Osteoblast (primary cell): ENCODE data around the gene LCNL1. TPM values are rescaled to one million over a fixed set of nuclear protein-coding genes. Genes with fewer than 3 reads are reported as not detected.

Experiments used
- DNase-seq: peaks from one replicate; pipeline ENCODE4 v3.0.0; 2011; ENCODE audit warnings: low spot score, mixed read lengths; ENCODE audit not compliant: insufficient read length; ENCODE audit errors: missing footprints
- H2AFZ ChIP-seq: 2 replicates; pipeline ENCODE4 v1.6.0; 2011; ENCODE audit warnings: mild to moderate bottlenecking, low read length
- H3K27ac ChIP-seq: 2 replicates; pipeline ENCODE4 v1.5.1; 2011; ENCODE audit warnings: mild to moderate bottlenecking, low read depth, low read length, moderate library complexity
- H3K27me3 ChIP-seq: 2 replicates; pipeline ENCODE4 v1.6.0; 2012; ENCODE audit warnings: mild to moderate bottlenecking, control low read depth, inconsistent platforms, low read length, moderate library complexity; ENCODE audit not compliant: insufficient read depth
- H3K36me3 ChIP-seq: 2 replicates; pipeline ENCODE4 v1.5.1; 2011; ENCODE audit warnings: mild to moderate bottlenecking, low read length, control low read depth, moderate library complexity; ENCODE audit not compliant: insufficient read depth
- H3K4me1 ChIP-seq: 2 replicates; pipeline ENCODE4 v1.5.1; 2011; ENCODE audit warnings: mild to moderate bottlenecking, low read length, control low read depth, moderate library complexity; ENCODE audit not compliant: insufficient read depth
- H3K4me2 ChIP-seq: 2 replicates; pipeline ENCODE4 v1.6.0; 2011; ENCODE audit warnings: mild to moderate bottlenecking, low read length; ENCODE audit not compliant: insufficient read depth
- H3K4me3 ChIP-seq: fragments of 200-600 bp; sonication (generic); 3 replicates; pipeline ENCODE4 v1.5.1; 2012; ENCODE audit warnings: mild to moderate bottlenecking, low read length, inconsistent platforms; ENCODE audit not compliant: insufficient read depth
- H3K79me2 ChIP-seq: 2 replicates; pipeline ENCODE4 v1.6.0; 2012; ENCODE audit warnings: mild to moderate bottlenecking, low read length, control low read depth, inconsistent platforms; ENCODE audit not compliant: insufficient read depth
- H3K9me3 ChIP-seq: 2 replicates; pipeline ENCODE4 v1.5.1; 2011; ENCODE audit warnings: low read depth, low read length, control low read depth
- H4K20me1 ChIP-seq: 2 replicates; pipeline ENCODE4 v1.6.0; 2012; ENCODE audit warnings: mild to moderate bottlenecking, low read length, control low read depth; ENCODE audit not compliant: insufficient read depth
- total RNA-seq: library from RNA; depleted of rRNA; stranded (reverse); fragments of >200 nt; gene quantifications from 2 replicates; pipeline ENCODE4 v1.2.3, GENCODE V29; 2012
- TF ChIP-seq, protein P1 (sequence below): IDR thresholded peaks from 2 replicates; pipeline ENCODE4 v1.5.1; 2011; ENCODE audit warnings: mild to moderate bottlenecking, low read depth, low read length, moderate library complexity; ENCODE audit errors: extremely low read depth

LCNL1 gene
- total RNA-seq, 1 donor, result 5.4 TPM

DNA sequence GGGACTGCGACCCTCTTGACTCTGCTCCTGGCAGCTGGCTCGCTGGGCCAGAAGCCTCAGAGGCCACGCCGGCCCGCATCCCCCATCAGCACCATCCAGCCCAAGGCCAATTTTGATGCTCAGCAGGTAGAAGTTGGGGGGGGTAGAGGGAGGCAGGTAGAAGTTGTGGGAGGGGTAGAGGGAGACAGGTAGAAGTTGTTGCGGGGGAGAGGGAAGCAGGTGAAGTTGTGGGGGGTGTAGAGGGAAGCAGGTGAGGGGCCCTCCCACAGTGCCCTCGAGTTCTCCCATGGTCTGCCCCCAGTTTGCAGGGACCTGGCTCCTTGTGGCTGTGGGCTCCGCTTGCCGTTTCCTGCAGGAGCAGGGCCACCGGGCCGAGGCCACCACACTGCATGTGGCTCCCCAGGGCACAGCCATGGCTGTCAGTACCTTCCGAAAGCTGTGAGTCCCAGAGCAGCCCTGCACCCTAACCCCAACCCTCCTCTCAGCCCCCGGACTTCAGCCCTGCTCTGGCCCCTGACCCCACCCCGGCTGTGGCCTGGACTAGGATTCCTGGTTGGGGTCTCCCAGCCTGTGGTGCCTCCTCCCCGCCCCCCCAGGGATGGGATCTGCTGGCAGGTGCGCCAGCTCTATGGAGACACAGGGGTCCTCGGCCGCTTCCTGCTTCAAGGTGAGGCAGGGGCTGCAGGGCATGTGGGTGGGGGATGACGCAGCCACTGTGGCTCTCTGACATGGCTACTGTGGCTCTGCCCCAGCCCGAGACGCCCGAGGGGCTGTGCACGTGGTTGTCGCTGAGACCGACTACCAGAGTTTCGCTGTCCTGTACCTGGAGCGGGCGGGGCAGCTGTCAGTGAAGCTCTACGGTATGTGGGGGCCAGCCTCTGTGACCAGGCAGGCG, 37.2 kb upstream of the LCNL1 start:
- H3K79me2 ChIP-seq, result peaks cover 34% of the 10 kb centered on the region
- peaks cover 16% of the 10 kb centered on the region for H3K4me1 ChIP-seq
- no peaks in the 10 kb centered on the region for H3K27me3 ChIP-seq
- no peak overlapping the region for H3K4me2 ChIP-seq
- no peak overlapping the region for H3K4me3 ChIP-seq
- peaks cover 24% of the 10 kb centered on the region for H3K36me3 ChIP-seq
- H2AFZ ChIP-seq, result no peak overlapping the region
- TF ChIP-seq, protein P1, sequence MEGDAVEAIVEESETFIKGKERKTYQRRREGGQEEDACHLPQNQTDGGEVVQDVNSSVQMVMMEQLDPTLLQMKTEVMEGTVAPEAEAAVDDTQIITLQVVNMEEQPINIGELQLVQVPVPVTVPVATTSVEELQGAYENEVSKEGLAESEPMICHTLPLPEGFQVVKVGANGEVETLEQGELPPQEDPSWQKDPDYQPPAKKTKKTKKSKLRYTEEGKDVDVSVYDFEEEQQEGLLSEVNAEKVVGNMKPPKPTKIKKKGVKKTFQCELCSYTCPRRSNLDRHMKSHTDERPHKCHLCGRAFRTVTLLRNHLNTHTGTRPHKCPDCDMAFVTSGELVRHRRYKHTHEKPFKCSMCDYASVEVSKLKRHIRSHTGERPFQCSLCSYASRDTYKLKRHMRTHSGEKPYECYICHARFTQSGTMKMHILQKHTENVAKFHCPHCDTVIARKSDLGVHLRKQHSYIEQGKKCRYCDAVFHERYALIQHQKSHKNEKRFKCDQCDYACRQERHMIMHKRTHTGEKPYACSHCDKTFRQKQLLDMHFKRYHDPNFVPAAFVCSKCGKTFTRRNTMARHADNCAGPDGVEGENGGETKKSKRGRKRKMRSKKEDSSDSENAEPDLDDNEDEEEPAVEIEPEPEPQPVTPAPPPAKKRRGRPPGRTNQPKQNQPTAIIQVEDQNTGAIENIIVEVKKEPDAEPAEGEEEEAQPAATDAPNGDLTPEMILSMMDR, result no peak
- peak; percentile 66 for DNase-seq
- no peaks in the 10 kb centered on the region for H3K9me3 ChIP-seq
- peaks cover 9% of the 10 kb centered on the region for H4K20me1 ChIP-seq
- no peak overlapping the region for H3K27ac ChIP-seq

DNA sequence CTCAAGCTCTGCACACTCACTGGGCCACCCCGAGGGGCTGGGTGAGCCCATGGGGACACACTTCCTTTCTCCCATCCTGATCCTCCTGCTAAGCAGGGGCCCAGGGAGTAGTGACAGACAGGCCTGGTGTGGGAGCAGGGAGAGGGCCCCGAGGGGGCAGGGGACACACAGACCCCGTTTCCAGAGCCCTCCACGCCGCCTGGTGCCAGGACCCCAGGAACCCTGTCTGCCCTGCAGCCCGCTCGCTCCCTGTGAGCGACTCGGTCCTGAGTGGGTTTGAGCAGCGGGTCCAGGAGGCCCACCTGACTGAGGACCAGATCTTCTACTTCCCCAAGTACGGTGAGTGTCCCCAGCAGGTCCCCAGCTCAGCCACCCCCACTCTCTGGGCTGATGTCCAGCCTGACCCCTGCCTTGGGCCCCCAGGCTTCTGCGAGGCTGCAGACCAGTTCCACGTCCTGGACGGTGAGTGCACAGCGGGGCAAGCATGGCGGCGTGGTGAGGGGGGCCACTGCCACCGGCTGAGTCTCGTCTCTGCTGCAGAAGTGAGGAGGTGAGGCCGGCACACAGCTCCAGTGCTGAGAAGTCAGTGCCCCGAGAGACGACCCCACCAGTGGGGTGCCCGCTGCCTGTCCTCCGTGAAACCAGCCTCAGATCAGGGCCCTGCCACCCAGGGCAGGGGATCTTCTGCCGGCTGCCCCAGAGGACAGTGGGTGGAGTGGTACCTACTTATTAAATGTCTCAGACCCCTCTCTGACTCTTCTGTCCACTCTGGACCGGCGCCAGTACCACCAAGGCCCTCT, 36.4 kb upstream of the LCNL1 start:
- peaks cover 8% of the 10 kb centered on the region for H4K20me1 ChIP-seq
- no peak overlapping the region for H3K4me3 ChIP-seq
- peaks cover 16% of the 10 kb centered on the region for H3K4me1 ChIP-seq
- peaks cover 26% of the 10 kb centered on the region for H3K79me2 ChIP-seq
- no peaks in the 10 kb centered on the region for H3K9me3 ChIP-seq
- H3K36me3 ChIP-seq, result peaks cover 16% of the 10 kb centered on the region
- H2AFZ ChIP-seq, result no peak overlapping the region
- peak; percentile 72 for DNase-seq
- H3K4me2 ChIP-seq, result no peak overlapping the region
- no peak overlapping the region for H3K27ac ChIP-seq
- H3K27me3 ChIP-seq, result no peaks in the 10 kb centered on the region
- TF ChIP-seq, protein P1, result no peak

DNA sequence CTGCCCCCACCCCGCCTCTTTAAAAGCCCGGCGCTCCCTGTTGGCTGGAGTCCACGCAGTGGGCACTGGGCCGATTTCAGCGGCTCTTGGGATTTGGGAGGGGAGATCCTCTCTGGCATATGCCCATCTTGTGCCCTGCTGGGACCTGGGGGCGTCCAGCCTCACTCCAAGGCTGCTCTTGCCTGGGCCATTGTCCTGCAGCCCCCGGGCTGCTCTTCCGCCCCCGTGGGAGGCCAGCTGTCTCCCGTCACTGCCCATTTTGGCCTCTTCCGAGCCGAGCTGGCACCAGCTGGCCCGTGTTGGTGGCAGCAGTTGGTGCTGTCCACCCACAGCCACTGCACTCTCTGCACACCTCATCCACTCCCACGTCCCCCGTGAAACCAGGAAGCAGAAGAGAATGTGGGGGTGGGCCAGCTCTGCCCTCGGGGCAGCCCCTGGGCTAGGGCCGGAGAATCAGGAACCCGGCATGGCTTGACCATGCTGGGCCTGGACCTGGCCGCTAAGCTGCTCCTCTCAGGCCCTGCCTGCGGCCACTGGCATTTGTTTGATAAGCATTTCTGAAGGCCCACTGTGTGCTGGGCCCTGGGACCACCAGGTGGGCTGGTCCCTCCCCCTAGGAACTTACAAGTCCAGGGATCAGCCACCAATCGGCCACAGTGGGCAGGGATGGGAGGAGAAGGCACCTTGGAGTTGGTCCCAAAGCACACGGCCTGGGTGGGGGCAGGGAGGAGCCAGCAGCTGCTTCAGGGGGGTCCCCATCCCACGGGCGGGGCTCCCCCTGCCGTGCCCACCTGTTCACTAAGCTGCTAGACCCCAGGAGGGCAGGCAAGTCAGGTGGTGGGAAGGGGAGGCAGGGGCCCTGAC, 35.5 kb upstream of the LCNL1 start:
- TF ChIP-seq, protein P1, result no peak
- H3K4me2 ChIP-seq, result no peak overlapping the region
- peaks cover 18% of the 10 kb centered on the region for H3K79me2 ChIP-seq
- H3K9me3 ChIP-seq, result no peaks in the 10 kb centered on the region
- DNase-seq, result peak; percentile 86
- H3K36me3 ChIP-seq, result peaks cover 7% of the 10 kb centered on the region
- no peak overlapping the region for H3K4me3 ChIP-seq
- no peak overlapping the region for H2AFZ ChIP-seq
- H3K27ac ChIP-seq, result no peak overlapping the region
- H3K27me3 ChIP-seq, result no peaks in the 10 kb centered on the region
- peaks cover 8% of the 10 kb centered on the region for H4K20me1 ChIP-seq
- H3K4me1 ChIP-seq, result peaks cover 16% of the 10 kb centered on the region
